ENCODE results near the gene RPTOR.

Gene RPTOR

DNA sequence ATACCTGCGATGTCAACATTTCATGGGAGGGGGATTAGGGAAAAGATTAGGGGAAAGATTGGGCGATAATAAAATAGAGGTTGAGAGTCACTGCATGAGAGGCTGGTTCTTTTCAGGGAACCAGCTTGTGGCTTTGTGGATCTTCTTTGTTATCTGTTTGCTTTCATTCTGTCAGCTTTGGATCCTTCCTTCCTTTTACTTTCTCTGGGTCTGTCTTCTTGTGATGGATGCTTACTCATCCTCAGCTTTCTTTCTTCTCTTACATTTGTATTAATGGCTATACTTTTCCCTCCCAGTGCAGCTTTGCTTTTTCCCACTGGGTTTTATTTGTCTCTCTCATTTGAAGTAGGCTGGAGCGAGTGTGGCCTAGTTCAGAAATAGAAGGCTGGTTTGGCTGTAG, 47.1 kb downstream of the RPTOR start:
- FAIRE-seq = no peak

GRCh38 chr17:80592243-80592642, 47.6 kb downstream of the RPTOR start:
- no peak for FAIRE-seq

- no peak for FAIRE-seq
Measured at GRCh38 chr17:80593181-80593580, 48.5 kb downstream of the RPTOR start.

DNA sequence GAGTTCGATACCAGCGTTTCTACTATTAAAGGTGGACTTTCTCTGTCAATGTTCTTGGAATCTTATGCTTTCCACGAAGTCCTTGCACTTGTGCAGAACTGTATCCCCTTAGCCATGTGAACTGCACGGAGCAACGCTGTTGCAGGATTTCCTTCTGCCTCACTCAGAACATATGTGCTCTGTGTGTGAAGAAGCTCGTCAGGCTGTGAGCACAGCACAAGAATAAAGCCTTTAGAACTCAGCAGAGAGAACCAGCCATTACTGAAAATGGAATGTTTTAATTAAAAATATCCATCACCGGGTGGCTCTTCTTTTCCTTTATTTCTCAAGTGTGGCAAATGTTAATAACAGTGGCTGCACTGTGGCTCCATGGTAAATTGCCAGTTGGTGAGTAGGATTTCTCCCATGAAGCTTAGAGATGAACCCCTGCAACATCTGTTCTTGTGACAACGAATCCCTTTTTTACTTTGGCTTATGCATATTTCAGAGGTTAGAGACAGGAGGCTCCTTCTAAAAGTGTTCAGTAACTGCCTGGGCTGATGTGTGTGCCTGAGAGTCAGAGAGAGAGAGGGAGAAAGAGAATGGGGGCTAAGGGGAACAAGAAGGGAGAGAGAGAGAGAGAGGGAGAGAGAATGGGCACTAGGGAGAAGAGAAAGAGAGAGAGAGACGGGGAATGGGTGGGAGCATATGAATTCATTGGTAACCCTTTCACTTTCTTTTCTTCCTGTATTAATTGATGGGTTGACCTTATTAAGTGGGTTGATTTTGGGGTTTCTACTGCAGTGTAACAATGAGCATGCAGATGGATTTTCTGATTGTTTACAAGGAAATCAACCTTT, 50.0 kb downstream of the RPTOR start:
- FAIRE-seq = no peak

GRCh38 chr17:80596760-80597608, 52.3 kb downstream of the RPTOR start:
- no peak for FAIRE-seq

DNA sequence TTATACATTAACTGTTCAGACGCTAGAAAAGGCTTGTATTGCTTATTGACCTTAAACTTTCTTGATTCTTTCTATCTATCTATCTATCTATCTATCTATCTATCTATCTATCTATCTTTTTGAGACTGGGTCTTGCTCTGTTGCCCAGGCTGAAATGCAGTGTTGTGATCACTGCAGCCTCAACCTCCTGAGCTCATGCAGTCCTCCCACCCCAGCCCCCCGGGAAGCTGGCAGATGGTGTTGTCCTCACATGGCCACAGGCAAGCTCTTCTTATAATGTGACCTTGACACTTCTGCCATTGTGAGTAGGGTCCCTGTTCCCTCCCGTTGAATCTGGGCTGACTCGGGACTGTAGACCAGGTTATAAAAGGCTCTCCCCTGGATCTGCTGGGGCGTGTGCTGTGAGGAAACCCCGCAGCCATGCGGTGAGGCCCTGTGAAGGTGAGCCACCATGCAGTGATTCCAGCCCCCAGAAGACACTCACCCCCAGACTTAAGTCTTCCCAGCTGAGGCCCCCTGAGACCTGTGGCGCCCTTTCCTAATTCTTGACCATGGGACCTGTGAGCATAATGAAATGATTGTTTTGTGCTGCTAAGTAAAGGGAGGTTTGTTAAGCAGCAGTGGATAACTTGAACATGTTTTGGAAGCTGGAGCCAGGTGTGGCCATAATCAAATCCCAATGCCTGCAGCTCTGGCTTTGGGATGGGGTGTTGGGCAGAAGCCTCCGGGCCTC, 54.3 kb downstream of the RPTOR start:
- no peak for FAIRE-seq

DNA sequence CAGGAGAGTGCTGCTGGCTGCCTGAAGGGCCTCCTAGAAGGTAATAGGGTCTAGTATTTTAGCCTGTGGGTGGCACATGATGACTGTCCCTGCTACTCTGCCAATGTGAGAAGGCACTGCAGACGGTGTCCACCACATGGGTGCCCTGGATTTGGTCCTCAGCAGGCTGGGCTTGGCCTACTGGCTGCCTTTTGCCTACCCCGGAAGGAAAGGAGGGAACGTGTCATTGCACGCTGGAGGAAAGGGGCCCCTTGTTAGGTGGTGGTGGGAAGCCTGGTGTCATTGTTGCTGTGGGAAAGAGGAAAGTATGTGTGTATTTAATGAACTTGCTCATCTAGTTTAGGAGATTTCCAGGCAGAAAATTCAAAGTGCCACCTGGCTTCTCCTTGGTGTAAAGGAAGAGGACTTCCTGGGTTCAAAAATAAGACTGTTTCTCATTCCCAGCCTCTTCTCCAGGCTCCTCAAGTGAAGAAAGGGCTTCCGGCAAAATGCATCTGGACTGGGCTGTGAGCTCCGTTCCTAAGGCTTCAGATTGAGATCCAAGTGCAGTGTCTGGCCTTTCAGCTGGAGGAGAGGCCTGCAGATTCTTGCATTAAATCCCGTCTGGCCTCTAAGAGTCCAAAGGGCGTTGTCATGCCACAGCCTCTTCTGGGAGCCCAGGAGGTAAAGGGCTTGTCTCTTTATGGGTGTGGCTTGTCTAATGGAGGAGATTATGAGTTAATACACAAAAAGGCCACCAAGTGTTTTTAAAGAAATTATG, 55.1 kb downstream of the RPTOR start:
- no peak for FAIRE-seq

GRCh38 chr17:80601146-80601545, 56.5 kb downstream of the RPTOR start:
- no peak for FAIRE-seq

GRCh38 chr17:80603396-80603795, 58.8 kb downstream of the RPTOR start:
- no peak for FAIRE-seq

GRCh38 chr17:80604009-80604669, 59.5 kb downstream of the RPTOR start:
- FAIRE-seq = no peak

GRCh38 chr17:80604670-80605010, 60.0 kb downstream of the RPTOR start:
- FAIRE-seq = no peak

DNA sequence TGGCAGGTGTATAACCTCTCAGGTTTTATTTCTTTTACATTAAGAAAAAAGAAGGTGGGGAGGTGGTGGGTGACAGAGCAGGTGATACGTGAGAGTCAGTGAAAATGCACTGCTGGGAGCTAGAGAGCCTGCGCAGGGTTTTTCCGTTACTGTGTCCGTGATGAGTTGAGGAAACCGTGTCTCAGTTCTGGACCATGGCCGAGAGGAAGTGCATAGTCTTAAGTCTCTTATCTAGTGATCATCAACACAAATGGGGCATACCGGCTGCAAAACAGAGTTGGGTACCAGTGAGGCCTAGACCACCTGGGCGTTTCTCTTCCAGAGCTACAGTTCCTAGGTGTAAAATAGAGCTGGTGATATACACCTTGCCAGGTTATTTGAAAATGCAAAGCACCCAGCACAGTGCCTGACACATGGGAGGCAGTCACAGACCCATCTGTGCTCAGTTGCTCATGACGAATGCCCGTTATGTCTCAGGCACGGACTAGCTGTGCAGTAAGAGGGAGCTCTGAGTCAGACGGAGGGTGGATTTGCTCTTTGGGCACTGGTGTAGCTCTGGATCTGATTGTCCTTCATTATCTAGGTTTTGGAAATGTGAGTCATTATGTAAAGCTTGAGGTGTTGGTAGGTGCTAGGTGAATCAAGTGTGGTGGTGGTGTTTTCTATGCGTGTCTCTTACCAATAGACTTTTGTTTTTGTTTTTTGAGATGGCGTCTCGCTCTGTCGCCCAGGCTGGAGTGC, 60.9 kb downstream of the RPTOR start:
- FAIRE-seq = no peak

- no peak for FAIRE-seq
Measured at GRCh38 chr17:80608326-80608725, 63.7 kb downstream of the RPTOR start.

DNA sequence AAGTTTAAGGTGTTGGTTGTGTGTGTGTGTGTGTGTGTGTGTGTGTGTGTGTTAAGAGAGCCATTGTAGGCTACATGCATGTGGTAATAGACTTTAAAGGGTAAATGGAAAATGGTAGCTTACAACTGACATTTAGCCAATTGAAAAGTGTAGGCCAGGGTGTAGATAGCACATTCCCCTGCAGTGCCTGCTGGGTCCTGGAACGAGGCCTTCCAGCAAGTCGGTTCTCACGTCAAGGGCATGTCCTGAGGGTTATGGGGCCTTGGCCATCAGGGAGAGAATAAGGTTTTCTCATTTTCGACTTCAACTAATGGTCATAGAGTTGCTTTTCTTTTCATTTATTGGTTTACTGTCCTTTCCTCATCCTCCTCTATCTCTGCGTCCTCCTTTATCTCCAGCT, 65.1 kb downstream of the RPTOR start:
- no peak for FAIRE-seq

DNA sequence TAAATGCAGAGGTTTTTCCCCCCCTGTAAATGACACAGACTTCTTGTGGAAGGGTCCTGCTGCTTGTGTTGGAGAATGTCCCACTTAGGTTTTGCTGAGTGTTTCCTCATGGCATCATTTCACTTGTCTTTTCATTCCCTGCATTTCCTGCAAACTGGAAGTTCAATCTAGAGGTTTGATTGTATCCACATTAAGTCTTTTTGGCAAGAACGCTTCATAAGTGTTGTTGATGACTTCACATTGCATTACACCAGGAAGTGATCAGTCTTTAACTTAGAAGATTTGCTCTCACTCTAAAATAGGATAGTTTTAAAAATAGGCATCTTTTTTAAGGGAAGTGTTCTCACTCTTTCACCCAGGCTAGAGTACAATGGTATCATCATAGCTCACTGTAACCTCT, 67.2 kb downstream of the RPTOR start:
- no peak for FAIRE-seq

DNA sequence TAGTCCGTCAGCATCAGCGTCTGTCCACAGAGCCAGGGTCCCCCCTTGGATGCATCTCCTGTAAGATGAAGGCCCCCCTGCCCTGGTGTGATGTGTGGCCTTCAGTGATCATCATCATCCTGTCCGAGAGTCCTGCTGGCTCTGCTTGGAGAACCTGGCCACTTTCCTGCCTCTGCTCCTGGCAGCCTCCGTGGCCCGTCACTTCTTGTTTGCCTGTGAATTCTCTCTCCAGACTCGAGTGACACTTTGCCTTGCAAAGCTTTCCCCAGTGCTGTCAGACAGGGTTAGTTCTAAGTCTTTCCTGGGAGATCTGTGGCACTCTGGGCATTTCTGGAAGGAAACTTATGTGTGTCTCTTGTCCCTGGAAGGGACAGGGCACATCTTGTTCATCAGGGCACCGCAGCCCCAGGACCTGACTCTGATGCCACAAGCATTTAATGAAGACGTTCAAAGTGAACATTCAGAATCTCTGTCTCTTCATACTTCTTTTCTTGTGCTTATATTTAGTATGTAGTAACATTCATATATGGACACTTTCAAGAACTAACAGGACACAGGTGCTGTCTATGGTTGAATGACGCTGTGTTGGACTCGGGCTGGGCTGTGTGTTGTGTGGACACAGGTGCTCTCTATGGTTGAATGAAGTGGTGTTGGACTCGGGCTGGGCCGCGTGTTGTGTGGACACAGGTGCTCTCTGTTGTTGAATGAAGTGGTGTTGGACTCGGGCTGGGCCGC, 68.5 kb downstream of the RPTOR start:
- FAIRE-seq = no peak

GRCh38 chr17:80613732-80614071, 69.1 kb downstream of the RPTOR start:
- no peak for FAIRE-seq

DNA sequence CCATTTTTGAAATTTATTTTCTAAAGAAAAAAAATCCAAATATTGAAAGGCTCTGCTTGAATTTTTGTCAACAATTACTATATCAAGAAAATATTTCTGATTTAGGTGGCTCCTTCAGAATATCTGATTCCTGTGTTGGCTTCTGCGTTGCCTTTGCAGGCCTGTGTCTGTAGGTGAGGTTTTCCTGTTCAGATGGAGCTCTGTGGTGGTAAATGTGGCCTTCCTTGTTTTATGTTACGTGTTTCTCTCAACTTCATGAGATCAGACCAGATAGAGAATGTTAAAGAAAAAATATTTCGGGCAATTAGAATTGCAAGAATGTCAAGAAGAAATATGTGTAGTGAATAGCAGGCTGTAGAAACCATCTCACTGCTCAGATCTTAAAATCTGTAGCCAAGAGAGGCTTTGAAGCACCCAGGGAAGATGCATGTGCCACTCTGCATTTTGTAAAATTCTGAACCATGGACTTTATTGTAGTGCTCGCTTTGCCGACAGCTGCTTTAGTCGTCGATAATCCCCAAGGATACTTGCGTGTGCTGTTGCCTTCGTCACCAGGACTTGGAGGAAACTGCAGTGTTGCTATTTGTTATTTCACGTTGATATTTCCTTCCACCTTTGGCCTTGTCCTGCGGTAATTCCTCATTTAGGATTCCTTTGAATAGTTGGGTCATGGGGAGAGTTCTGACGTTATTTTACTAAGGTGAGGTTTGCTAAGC, 69.9 kb downstream of the RPTOR start:
- FAIRE-seq = no peak

- no peak for FAIRE-seq
Measured at GRCh38 chr17:80615376-80615775, 70.7 kb downstream of the RPTOR start.

DNA sequence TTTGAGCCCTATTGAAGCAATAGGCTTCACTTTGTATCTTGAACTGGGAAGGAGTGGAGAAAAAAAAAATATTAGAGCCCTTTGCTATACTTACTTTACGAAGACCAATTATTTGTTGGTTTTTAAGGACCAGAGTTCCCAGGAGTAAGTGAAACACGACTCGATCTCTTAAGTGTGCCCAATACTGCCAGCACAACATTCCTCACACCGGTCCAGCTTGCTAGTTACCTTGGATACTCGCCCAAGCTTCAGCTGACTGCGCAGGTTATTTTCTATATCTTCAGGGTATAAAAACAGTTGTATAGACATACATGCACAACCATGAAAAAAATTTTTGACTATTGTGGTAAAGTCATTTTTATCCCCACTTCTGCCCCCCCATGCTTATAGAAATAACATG, 72.1 kb downstream of the RPTOR start:
- no peak for FAIRE-seq

All from TTC549 (cell line).